Thoracic aorta (tissue), 2 donors: ENCODE data around the gene FAM111A. TPM values are rescaled to one million over a fixed set of nuclear protein-coding genes. Genes with fewer than 3 reads are reported as not detected.

Experiments
- ATAC-seq: fragments of 150-250 bp; one replicate; pipeline ENCODE4 v1.8.0; 2017; ENCODE audit warnings: low read depth; ENCODE audit not compliant: insufficient number of reproducible peaks, low FRiP score
- DNase-seq: peaks from one replicate; pipeline ENCODE4 v3.0.0-alpha.2; 2020; ENCODE audit warnings: low spot score
- H3K27ac ChIP-seq, 2 donors: fragments of 200-600 bp; sonication (generic); 1 replicate in 1 of 2; 2 replicates in 1 of 2; pipeline ENCODE4 v1.5.1; 2016; ENCODE audit warnings: mild to moderate bottlenecking in 2 of 2, moderate library complexity in 2 of 2
- H3K27me3 ChIP-seq: fragments of 200-600 bp; sonication (generic); replicated peaks from 2 replicates; pipeline ENCODE4 v1.6.0; 2016; ENCODE audit warnings: mild to moderate bottlenecking; ENCODE audit not compliant: insufficient read depth
- H3K36me3 ChIP-seq: fragments of 200-600 bp; sonication (generic); one replicate; pipeline ENCODE4 v1.5.1; 2016
- H3K4me1 ChIP-seq, 2 donors: fragments of 200-600 bp; sonication (generic); 1 replicate in 1 of 2; 2 replicates in 1 of 2; pipeline versions ENCODE4 v1.5.1 to v1.6.0; 2016; ENCODE audit warnings: low read depth in 2 of 2, mild to moderate bottlenecking in 1 of 2; ENCODE audit not compliant: control insufficient read depth in 1 of 2
- H3K4me3 ChIP-seq: fragments of 200-600 bp; sonication (generic); 2 replicates; pipeline ENCODE4 v1.5.1; 2016; ENCODE audit warnings: mild to moderate bottlenecking
- H3K9me3 ChIP-seq: fragments of 200-600 bp; sonication (generic); 2 replicates; pipeline ENCODE4 v1.5.1; 2016
- CTCF ChIP-seq: fragments of 200-600 bp; sonication (generic); IDR thresholded peaks from one replicate; pipeline ENCODE4 v1.5.1; 2019; ENCODE audit warnings: antibody characterized with exemption
- total RNA-seq, 2 donors: library from RNA; depleted of rRNA; stranded (reverse); fragments of >200 nt; gene quantifications; one replicate each; pipeline versions ENCODE4 v1.1.0 to v1.2.3, GENCODE V29; 2016

Gene FAM111A
- total RNA-seq, 2 donors from 2014 or later: 23.6 to 35.6 TPM

- Histone ChIP-seq H3K4me1 (peaks cover 9 to 25% of the 10 kb centered on the region in 2 donors), H3K27me3 (no peaks in the 10 kb centered on the region), H3K36me3 (no peaks in the 10 kb centered on the region), H3K9me3 (no peaks in the 10 kb centered on the region), H3K4me3 (peak overlapping the region; percentile 89), H3K27ac (peak overlapping the region; percentile 90 to 94)
- DNase-seq (peak; percentile 33), ATAC-seq (peak; percentile 86)
- TF ChIP-seq CTCF: no peak
Measured at GRCh38 chr11:59144579-59145345, 2.1 kb downstream of the FAM111A start.

GRCh38 chr11:59145534-59145933, 2.9 kb downstream of the FAM111A start:
- Histone ChIP-seq H3K36me3 (no peaks in the 10 kb centered on the region), H3K4me1 (peaks cover 9 to 25% of the 10 kb centered on the region in 2 donors), H3K27ac (no peak overlapping the region), H3K27me3 (no peaks in the 10 kb centered on the region), H3K4me3 (no peak overlapping the region), H3K9me3 (no peaks in the 10 kb centered on the region)
- ATAC-seq: no peak
- TF ChIP-seq CTCF: no peak
- DNase-seq: no peak

- no peak overlapping the region for H3K4me3 ChIP-seq
- no peak for ATAC-seq
- no peaks in the 10 kb centered on the region for H3K4me1 ChIP-seq
- no peaks in the 10 kb centered on the region for H3K36me3 ChIP-seq
- no peak for TF ChIP-seq CTCF
- no peaks in the 10 kb centered on the region for H3K9me3 ChIP-seq
- no peak for DNase-seq
- H3K27me3 ChIP-seq: no peaks in the 10 kb centered on the region
- H3K27ac ChIP-seq: no peak overlapping the region
Measured at GRCh38 chr11:59151761-59152160, 9.1 kb downstream of the FAM111A start.

GRCh38 chr11:59152312-59152951, 9.8 kb downstream of the FAM111A start:
- DNase-seq (no peak), ATAC-seq (no peak)
- Histone ChIP-seq H3K27ac (no peak overlapping the region), H3K36me3 (no peaks in the 10 kb centered on the region), H3K4me3 (no peak overlapping the region), H3K9me3 (no peaks in the 10 kb centered on the region), H3K4me1 (no peaks in the 10 kb centered on the region), H3K27me3 (no peaks in the 10 kb centered on the region)
- no peak for TF ChIP-seq CTCF

GRCh38 chr11:59154610-59155009, 12.0 kb downstream of the FAM111A start:
- no peaks in the 10 kb centered on the region for H3K27me3 ChIP-seq
- DNase-seq (no peak), ATAC-seq (no peak)
- no peaks in the 10 kb centered on the region for H3K36me3 ChIP-seq
- TF ChIP-seq CTCF: no peak
- H3K27ac ChIP-seq: no peak overlapping the region
- no peaks in the 10 kb centered on the region for H3K4me1 ChIP-seq
- no peak overlapping the region for H3K4me3 ChIP-seq
- no peaks in the 10 kb centered on the region for H3K9me3 ChIP-seq
